HUES64 (cell line): ENCODE results near the gene RELT.

Experiments used
- H3K27ac ChIP-seq: 2 replicates; pipeline ENCODE4 v1.7.0; 2013; ENCODE audit warnings: low read depth, low read length, inconsistent platforms
- H3K27me3 ChIP-seq: 2 replicates; pipeline ENCODE4 v1.6.1; 2013; ENCODE audit warnings: mild to moderate bottlenecking, low read length; ENCODE audit not compliant: insufficient read depth
- H3K36me3 ChIP-seq: 2 replicates; pipeline ENCODE4 v1.6.1; 2013; ENCODE audit warnings: mild to moderate bottlenecking, low read length; ENCODE audit not compliant: insufficient read depth
- H3K4me1 ChIP-seq: 2 replicates; pipeline ENCODE4 v1.6.1; 2013; ENCODE audit warnings: mild to moderate bottlenecking, low read length, moderate library complexity; ENCODE audit not compliant: insufficient read depth
- H3K4me3 ChIP-seq: 2 replicates; pipeline ENCODE4 v1.5.1; 2013; ENCODE audit warnings: mild to moderate bottlenecking, low read length, moderate library complexity
- H3K9ac ChIP-seq: 2 replicates; pipeline ENCODE4 v1.6.1; 2013; ENCODE audit warnings: mild to moderate bottlenecking, low read depth, low read length
- H3K9me3 ChIP-seq: 2 replicates; pipeline ENCODE4 v1.6.1; 2013; ENCODE audit warnings: low read depth, low read length; ENCODE audit not compliant: insufficient read depth
- WGBS: fragments of 150-250, 120-280 bp; methylation state at CpG from one replicate; pipeline ENCODE4 v1.1.7; 2013; ENCODE audit warnings: missing lambda C conversion rate; 5-methylcytosine and 5-hydroxymethylcytosine counted together

The RELT gene

GRCh38 chr11:73406619-73407018 lies 30.4 kb downstream of the RELT start:
- Histone ChIP-seq H3K27ac (no peak overlapping the region), H3K36me3 (peaks cover 22% of the 10 kb centered on the region; the same call in 1 of the 2 replicates), H3K4me1 (0 out of 2 replicates have a peak, but pooled peaks cover 6% of the 10 kb centered on the region), H3K27me3 (no peaks in the 10 kb centered on the region), H3K9me3 (no peaks in the 10 kb centered on the region), H3K4me3 (no peak overlapping the region), H3K9ac (no peak overlapping the region)
- WGBS, result 95% methylated on average over 5 of the region's 5 CpGs

GRCh38 chr11:73409431-73409830 lies 33.2 kb downstream of the RELT start:
- WGBS, result 94% methylated on average over 8 of the region's 8 CpGs
- peaks cover 22% of the 10 kb centered on the region; the same call in 1 of the 2 replicates for H3K36me3 ChIP-seq

GRCh38 chr11:73410627-73411026 lies 34.4 kb downstream of the RELT start:
- H3K27ac ChIP-seq, result no peak overlapping the region
- no peak overlapping the region for H3K9ac ChIP-seq
- no peaks in the 10 kb centered on the region for H3K27me3 ChIP-seq
- H3K4me3 ChIP-seq, result no peak overlapping the region
- H3K36me3 ChIP-seq, result peaks cover 18% of the 10 kb centered on the region; the same call in 1 of the 2 replicates
- H3K9me3 ChIP-seq, result no peaks in the 10 kb centered on the region
- H3K4me1 ChIP-seq, result no peaks in the 10 kb centered on the region
- WGBS, result 89% methylated on average over 1 of the region's 1 CpG

More at GRCh38 chr11:73409431-73409830, 33.2 kb downstream of the RELT start:
- Histone ChIP-seq H3K4me1 (no peaks in the 10 kb centered on the region), H3K27me3 (no peaks in the 10 kb centered on the region), H3K27ac (no peak overlapping the region), H3K4me3 (no peak overlapping the region), H3K9ac (no peak overlapping the region), H3K9me3 (no peaks in the 10 kb centered on the region)

- no peak overlapping the region for H3K4me3 ChIP-seq
- H3K27ac ChIP-seq, result no peak overlapping the region
- 79% methylated on average over 2 of the region's 2 CpGs for WGBS
- no peaks in the 10 kb centered on the region; the same call in 1 of the 2 replicates for H3K4me1 ChIP-seq
- no peaks in the 10 kb centered on the region for H3K9me3 ChIP-seq
- H3K36me3 ChIP-seq, result peaks cover 17% of the 10 kb centered on the region; the same call in 1 of the 2 replicates
- H3K9ac ChIP-seq, result no peak overlapping the region
- no peaks in the 10 kb centered on the region for H3K27me3 ChIP-seq
Observed at GRCh38 chr11:73411031-73411430, 34.8 kb downstream of the RELT start.

GRCh38 chr11:73412308-73412707 lies 36.1 kb downstream of the RELT start:
- no peaks in the 10 kb centered on the region for H3K9me3 ChIP-seq
- H3K27ac ChIP-seq, result no peak overlapping the region
- no peak overlapping the region for H3K9ac ChIP-seq
- 76% methylated on average over 3 of the region's 3 CpGs for WGBS
- no peak overlapping the region for H3K4me3 ChIP-seq
- no peaks in the 10 kb centered on the region; the same call in 1 of the 2 replicates for H3K4me1 ChIP-seq
- H3K27me3 ChIP-seq, result no peaks in the 10 kb centered on the region
- peaks cover 9% of the 10 kb centered on the region; the same call in 1 of the 2 replicates for H3K36me3 ChIP-seq

GRCh38 chr11:73413256-73413655 lies 37.1 kb downstream of the RELT start:
- Histone ChIP-seq H3K9me3 (no peaks in the 10 kb centered on the region), H3K9ac (no peak overlapping the region), H3K27me3 (no peaks in the 10 kb centered on the region), H3K4me1 (no peaks in the 10 kb centered on the region; the same call in 1 of the 2 replicates), H3K36me3 (peaks cover 14% of the 10 kb centered on the region), H3K4me3 (no peak overlapping the region), H3K27ac (no peak overlapping the region)
- no CpG with 5 or more reads among the region's 2 CpGs for WGBS

GRCh38 chr11:73414977-73415651 lies 38.9 kb downstream of the RELT start:
- Histone ChIP-seq H3K36me3 (peaks cover 11% of the 10 kb centered on the region), H3K9me3 (no peaks in the 10 kb centered on the region), H3K4me1 (no peaks in the 10 kb centered on the region; the same call in 1 of the 2 replicates), H3K9ac (no peak overlapping the region), H3K4me3 (no peak overlapping the region), H3K27me3 (no peaks in the 10 kb centered on the region), H3K27ac (no peak overlapping the region)
- WGBS, result 90% methylated on average over 1 of the region's 1 CpG

- H3K27ac ChIP-seq, result no peak overlapping the region
- no peaks in the 10 kb centered on the region for H3K9me3 ChIP-seq
- H3K9ac ChIP-seq, result no peak overlapping the region
- H3K4me1 ChIP-seq, result no peaks in the 10 kb centered on the region; the same call in 1 of the 2 replicates
- H3K36me3 ChIP-seq, result peaks cover 8% of the 10 kb centered on the region
- 100% methylated on average over 3 of the region's 4 CpGs for WGBS
- H3K27me3 ChIP-seq, result no peaks in the 10 kb centered on the region
- no peak overlapping the region for H3K4me3 ChIP-seq
Observed at GRCh38 chr11:73415854-73416615, 39.8 kb downstream of the RELT start.

GRCh38 chr11:73416786-73417185 lies 40.6 kb downstream of the RELT start:
- WGBS, result 91% methylated on average over 2 of the region's 2 CpGs
- peaks cover 8% of the 10 kb centered on the region for H3K36me3 ChIP-seq
- no peak overlapping the region for H3K4me3 ChIP-seq
- no peak overlapping the region for H3K9ac ChIP-seq
- H3K9me3 ChIP-seq, result no peaks in the 10 kb centered on the region
- no peak overlapping the region for H3K27ac ChIP-seq
- no peaks in the 10 kb centered on the region for H3K27me3 ChIP-seq
- no peaks in the 10 kb centered on the region; the same call in 1 of the 2 replicates for H3K4me1 ChIP-seq

GRCh38 chr11:73420136-73420535 lies 43.9 kb downstream of the RELT start:
- no peak overlapping the region for H3K4me3 ChIP-seq
- H3K9ac ChIP-seq, result no peak overlapping the region
- no peak overlapping the region for H3K27ac ChIP-seq
- H3K27me3 ChIP-seq, result no peaks in the 10 kb centered on the region
- H3K36me3 ChIP-seq, result peaks cover 8% of the 10 kb centered on the region
- no peaks in the 10 kb centered on the region; the same call in 1 of the 2 replicates for H3K4me1 ChIP-seq
- no peaks in the 10 kb centered on the region for H3K9me3 ChIP-seq

- H3K27ac ChIP-seq, result no peak overlapping the region
- peaks cover 3% of the 10 kb centered on the region; the same call in 1 of the 2 replicates for H3K4me1 ChIP-seq
- 94% methylated on average over 4 of the region's 4 CpGs for WGBS
- peaks cover 7% of the 10 kb centered on the region for H3K36me3 ChIP-seq
- no peaks in the 10 kb centered on the region for H3K27me3 ChIP-seq
- no peaks in the 10 kb centered on the region for H3K9me3 ChIP-seq
- no peak overlapping the region for H3K4me3 ChIP-seq
- H3K9ac ChIP-seq, result no peak overlapping the region
Observed at GRCh38 chr11:73422886-73423285, 46.7 kb downstream of the RELT start.
